Renal pelvis (tissue), 12 donors: ENCODE data around the gene CPO. TPM values are rescaled to one million over a fixed set of nuclear protein-coding genes. Genes with fewer than 3 reads are reported as not detected.
"Not testable (repeated sequence)": the region's sequence is repeated elsewhere in the genome, so short reads cannot be mapped to it uniquely, and the experiment has no call there.

Experiments used
- DNase-seq: peaks from one replicate; pipeline ENCODE4 v3.0.0-alpha.2; 2013
- long read RNA-seq, 16 experiments: transcript quantifications; one replicate each; lab custom pipeline, GENCODE V29; 2026
- polyA plus RNA-seq, 3 donors: library from polyadenylated mRNA; unstranded; fragments of 120-200 nt; gene quantifications; one replicate each; pipeline ENCODE4 v1.2.1, GENCODE V29; 2013; ENCODE audit not compliant: insufficient read length in 3 of 3

Gene CPO, protein sequence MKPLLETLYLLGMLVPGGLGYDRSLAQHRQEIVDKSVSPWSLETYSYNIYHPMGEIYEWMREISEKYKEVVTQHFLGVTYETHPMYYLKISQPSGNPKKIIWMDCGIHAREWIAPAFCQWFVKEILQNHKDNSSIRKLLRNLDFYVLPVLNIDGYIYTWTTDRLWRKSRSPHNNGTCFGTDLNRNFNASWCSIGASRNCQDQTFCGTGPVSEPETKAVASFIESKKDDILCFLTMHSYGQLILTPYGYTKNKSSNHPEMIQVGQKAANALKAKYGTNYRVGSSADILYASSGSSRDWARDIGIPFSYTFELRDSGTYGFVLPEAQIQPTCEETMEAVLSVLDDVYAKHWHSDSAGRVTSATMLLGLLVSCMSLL
- 1 to 10 TPM; 1.1 to 2.8 (median 1.8) TPM for polyA plus RNA-seq
- long read RNA-seq, donor 1: 0 reads
- long read RNA-seq, donor 2: 0 reads
- long read RNA-seq, donor 3: 0 reads
- long read RNA-seq, donor 4: 0 reads
- long read RNA-seq, donor 5: 0 reads
- long read RNA-seq, donor 6: 0 reads
- long read RNA-seq, donor 7: 0 reads
- long read RNA-seq, donor 8: 0 reads
- long read RNA-seq, donor 9: 0 reads
- long read RNA-seq, donor 10: 0 reads
- long read RNA-seq, donor 11: 0 reads
- long read RNA-seq, donor 12: 0 reads
- long read RNA-seq, donor 13: 0 reads
- long read RNA-seq, donor 14: 0 reads
- long read RNA-seq, donor 15: 0 reads
- long read RNA-seq, donor 16: 0 reads

DNA sequence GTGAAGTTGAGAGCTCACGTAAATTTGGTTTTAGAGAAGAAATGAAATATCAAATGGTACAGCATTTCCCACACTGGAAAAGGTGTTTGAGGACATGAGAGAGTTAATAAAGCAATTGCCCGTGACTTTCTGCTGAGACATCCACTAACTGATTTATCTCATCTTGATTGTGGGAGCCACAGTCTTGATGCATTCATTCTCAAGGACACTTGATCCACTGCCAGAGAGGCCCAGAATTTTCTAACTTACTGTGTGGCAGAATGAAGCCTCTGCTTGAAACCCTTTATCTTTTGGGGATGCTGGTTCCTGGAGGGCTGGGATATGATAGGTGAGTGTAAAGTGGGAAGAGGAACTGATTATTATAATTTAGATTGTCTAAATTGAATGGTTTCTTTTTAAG, at the start of gene CPO:
Gene CPO, plus strand, starts transcription at position 179 of the 400 bp plus-strand sequence. Its CDS starts 82 bp downstream, at position 261.
- no peak for DNase-seq

DNA sequence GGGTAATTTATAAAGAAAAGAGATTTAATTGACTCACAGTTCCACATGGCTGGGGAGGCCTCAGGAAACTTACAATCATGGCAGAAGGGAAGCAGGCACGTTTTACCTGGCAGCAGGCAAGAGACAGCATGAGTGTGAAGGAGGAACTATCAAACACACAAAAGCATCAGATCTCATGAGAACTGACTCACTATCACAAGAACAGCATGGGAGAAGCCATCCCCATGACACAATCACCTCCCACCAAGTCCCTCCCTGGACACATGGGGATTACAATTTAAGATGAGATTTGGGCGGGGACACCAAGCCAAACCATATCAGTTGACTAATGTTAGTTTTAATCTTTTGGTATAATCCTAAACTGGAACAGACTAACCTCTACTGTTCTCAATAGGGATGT, 49.1 kb upstream of the CPO start:
- no peak for DNase-seq

GRCh38 chr2:206890926-206891325, 48.4 kb upstream of the CPO start:
- no peak for DNase-seq

DNA sequence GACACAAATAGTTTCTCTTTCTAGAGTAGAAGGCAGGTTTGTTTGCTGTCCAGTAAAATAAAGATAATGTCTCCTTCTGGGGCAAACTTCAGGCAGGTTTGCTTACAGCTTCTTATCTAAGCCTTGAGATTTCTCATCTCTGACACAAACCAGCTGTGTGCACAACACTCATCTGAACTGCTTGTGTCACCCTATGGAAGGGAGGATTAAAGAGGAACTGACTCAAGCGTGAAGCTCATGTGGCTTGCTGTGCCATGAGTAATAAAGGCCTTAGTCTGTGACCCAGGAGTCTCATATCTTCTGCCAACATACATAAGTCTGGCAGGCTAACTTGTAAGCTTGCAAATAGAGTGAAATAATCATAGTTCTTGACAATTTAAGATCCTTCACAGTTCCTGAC, 24.2 kb upstream of the CPO start:
- peak; percentile 34 for DNase-seq

DNA sequence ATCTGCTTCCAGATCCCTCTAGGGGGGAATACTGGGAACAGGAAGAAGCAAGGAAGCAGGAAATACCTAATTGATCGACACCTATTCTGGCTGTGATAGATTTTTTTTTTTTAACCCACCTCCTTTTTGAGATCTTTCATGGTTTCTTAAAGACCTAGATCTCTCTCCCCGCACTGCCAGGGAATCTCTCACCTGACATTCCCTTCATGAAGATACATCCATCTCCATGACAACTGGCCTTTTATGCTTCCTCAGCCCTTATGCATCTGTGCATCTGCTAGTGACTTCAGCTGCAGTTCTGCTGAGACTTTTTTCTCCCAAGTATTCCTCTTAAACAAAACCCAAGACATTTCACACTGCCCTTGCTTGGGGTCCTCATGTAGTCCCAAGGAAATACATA, 21.1 kb upstream of the CPO start:
- DNase-seq: no peak

GRCh38 chr2:206920310-206920709, 19.0 kb upstream of the CPO start:
- no peak for DNase-seq

DNA sequence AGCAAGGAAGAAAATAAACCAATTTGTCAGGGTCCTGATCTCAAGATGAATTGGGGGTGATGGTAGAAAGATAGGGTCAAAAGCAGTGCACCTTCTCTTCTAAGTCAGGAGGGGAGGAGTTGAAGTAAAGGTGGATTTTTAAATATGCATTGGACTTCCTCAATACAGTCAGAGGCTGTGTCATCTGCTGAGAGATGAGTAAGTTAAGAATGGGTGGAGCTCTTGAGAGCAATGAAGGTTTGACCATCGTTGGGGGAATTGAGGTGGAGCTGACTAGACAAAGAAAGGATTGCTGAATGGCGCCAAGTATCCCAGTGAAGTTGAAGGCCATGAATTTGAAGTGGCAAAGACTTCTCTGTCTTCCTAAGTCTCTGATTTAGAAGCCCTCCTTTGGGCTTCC, 18.4 kb upstream of the CPO start:
- no peak for DNase-seq

- no peak for DNase-seq
These were observed 17.8 kb upstream of the CPO start for GRCh38 chr2:206921529-206921928.

DNA sequence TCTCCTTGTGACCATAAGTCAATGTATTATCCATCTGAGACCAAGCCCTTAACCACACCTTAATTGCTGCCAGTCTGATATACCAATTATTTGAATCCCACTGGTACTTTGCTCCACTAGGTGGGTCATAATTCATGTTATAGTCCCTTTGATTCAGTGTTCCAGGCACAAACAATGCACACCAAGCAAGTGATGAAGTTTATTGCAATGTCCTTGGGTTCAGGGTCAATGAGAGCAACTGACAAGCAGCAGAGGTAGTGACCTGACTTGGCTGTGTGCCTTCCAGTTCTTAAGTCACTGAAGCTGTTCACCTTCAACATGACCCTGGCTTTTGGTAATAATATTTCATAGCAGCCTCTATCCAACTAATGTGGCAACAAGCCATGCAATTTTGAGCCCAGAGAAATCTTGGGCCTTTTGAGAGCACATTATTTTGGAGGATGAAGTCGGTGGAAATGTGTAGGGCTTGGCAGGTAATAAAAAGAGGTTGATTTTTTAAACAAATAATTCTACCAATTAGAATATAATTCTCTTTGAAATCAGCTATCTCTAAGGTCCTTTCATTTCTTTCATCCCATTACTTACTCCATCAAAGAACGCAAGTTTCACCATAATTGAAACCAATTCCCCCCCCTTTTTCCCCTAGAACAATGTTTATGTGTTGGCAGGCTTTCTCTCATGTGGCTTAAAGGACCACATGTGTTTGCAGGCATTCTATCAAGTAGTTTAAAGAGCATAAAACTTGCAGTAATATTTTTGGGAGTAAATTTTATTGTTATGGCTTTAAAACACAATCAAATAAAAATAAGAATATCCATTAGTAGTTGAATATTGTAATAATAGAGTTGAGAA, 3.1 kb upstream of the CPO start:
- no peak for DNase-seq

DNA sequence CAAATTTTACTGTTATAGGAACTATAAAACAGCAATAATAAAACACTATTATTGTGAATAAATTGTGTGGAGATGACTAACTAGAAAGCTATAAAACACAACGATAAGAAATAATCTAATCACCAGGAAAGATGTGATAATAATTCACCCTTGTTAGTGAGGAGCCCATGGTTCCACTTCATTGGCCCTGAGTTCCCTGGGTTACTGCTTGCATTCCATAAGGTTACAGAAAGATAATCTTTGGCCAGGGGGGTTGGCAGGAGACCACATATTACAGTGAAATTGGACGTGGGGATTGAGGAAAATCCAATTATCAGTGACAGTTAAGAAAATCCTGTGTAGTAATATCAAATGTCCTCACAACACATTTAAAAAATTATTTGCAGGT, 2.5 kb upstream of the CPO start:
- no peak for DNase-seq

GRCh38 chr2:206937555-206937954, 1.8 kb upstream of the CPO start:
- DNase-seq: no peak

- DNase-seq: no peak
These were observed 1.2 kb downstream of the CPO start for GRCh38 chr2:206940546-206940945.

GRCh38 chr2:206942592-206943478, 3.5 kb downstream of the CPO start:
- no peak for DNase-seq

DNA sequence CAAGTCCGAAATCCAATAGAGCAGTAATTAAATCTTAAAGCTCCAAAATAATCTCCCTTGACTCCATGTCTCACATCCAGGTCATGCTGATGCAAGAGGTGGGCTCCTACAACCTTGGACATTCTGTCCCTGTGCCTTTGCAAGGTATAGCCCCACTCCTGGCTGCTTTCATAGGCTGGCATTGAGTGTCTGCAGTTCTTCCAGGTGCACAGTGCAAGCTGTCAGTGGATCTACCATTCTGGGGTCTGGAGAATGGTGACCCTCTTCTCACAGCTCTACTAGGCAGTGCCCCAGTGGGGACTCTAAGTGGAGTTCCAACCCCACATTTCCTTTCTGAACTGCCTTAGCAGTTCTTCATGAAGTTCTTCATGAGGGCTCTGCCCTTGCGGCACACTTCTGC, 14.1 kb downstream of the CPO start:
- DNase-seq: not testable (repeated sequence)

DNA sequence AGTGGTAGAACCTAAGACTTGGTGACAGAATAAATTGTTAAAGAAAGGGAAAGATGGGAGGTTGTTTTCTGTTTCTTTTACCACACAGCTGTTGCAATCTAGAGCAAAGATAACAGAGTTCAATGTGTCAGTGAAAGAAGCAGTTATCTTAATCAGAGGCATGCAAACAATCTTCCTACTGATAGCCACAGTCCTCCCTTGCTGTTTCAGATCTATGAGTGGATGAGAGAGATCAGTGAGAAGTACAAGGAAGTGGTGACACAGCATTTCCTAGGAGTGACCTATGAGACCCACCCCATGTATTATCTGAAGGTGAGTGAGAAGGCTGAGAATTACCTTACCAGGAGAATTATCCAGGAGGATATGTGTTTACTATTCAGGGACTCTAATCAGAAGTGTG, 15.9 kb downstream of the CPO start:
- DNase-seq: no peak

DNA sequence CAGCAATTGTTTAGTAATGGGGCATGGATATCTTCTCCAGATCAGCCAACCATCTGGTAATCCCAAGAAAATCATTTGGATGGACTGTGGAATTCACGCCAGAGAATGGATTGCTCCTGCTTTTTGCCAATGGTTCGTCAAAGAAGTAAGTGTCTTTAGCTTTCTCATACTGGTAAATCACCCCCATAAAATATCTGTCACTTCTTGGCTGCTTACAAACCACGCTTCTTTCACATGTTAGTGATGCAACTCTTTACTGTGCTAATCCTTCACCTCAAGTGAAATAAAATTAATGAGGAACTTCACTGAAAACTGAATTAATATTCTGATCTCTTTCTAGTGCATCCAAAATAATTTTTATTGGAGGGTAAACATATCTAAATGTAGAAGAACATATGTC, 18.9 kb downstream of the CPO start:
- DNase-seq: no peak

- no peak for DNase-seq
These were observed 23.6 kb downstream of the CPO start for GRCh38 chr2:206962966-206963365.

- no peak for DNase-seq
These were observed 29.1 kb downstream of the CPO start for GRCh38 chr2:206968134-206969086.

GRCh38 chr2:206969192-206969591, 29.9 kb downstream of the CPO start:
- DNase-seq: no peak
